22Rv1 (cell line): ENCODE data around the gene ACR.

Source experiments
- H3K27ac ChIP-seq: fragments of 450-650 bp; 2 replicates; pipeline ENCODE4 v1.5.1; 2017
- ZFX ChIP-seq: fragments of 450-650 bp; IDR thresholded peaks from 2 replicates; pipeline ENCODE4 v1.6.1; 2017; ENCODE audit warnings: antibody characterized with exemption, borderline replicate concordance
- TF ChIP-seq, protein P1 (sequence below): fragments of 450-650 bp; IDR thresholded peaks from 2 replicates; pipeline ENCODE4 v1.5.1; 2017; ENCODE audit warnings: mild to moderate bottlenecking

Gene ACR

DNA sequence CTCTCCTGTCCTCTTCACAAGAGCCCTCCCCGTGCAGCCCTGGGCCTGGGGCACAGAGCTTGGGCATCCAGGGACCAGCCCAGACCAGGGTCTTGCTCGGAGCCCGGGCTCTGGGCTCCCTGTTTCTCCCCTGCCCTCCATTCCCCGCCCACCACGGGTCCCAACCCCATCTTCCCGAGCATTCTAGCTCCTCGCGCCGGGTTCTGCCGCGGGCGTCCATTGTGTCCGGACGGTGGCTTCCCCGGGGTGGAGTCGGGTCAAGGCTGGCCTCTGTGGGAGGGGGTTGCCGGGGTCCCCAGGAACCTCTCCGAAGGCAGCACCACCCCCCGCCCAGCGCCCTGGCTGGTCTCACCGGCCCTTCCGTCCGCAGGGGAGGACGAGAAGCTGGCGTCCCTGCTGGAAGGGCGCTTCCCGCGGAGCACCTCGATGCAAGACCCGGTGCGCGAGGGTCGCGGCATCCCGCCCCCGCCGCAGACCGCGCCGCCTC is 18.1 kb upstream of the ACR start:
- TF ChIP-seq, protein P1, sequence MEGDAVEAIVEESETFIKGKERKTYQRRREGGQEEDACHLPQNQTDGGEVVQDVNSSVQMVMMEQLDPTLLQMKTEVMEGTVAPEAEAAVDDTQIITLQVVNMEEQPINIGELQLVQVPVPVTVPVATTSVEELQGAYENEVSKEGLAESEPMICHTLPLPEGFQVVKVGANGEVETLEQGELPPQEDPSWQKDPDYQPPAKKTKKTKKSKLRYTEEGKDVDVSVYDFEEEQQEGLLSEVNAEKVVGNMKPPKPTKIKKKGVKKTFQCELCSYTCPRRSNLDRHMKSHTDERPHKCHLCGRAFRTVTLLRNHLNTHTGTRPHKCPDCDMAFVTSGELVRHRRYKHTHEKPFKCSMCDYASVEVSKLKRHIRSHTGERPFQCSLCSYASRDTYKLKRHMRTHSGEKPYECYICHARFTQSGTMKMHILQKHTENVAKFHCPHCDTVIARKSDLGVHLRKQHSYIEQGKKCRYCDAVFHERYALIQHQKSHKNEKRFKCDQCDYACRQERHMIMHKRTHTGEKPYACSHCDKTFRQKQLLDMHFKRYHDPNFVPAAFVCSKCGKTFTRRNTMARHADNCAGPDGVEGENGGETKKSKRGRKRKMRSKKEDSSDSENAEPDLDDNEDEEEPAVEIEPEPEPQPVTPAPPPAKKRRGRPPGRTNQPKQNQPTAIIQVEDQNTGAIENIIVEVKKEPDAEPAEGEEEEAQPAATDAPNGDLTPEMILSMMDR: no peak
- no peak for TF ChIP-seq ZFX
- no peak overlapping the region for H3K27ac ChIP-seq

DNA sequence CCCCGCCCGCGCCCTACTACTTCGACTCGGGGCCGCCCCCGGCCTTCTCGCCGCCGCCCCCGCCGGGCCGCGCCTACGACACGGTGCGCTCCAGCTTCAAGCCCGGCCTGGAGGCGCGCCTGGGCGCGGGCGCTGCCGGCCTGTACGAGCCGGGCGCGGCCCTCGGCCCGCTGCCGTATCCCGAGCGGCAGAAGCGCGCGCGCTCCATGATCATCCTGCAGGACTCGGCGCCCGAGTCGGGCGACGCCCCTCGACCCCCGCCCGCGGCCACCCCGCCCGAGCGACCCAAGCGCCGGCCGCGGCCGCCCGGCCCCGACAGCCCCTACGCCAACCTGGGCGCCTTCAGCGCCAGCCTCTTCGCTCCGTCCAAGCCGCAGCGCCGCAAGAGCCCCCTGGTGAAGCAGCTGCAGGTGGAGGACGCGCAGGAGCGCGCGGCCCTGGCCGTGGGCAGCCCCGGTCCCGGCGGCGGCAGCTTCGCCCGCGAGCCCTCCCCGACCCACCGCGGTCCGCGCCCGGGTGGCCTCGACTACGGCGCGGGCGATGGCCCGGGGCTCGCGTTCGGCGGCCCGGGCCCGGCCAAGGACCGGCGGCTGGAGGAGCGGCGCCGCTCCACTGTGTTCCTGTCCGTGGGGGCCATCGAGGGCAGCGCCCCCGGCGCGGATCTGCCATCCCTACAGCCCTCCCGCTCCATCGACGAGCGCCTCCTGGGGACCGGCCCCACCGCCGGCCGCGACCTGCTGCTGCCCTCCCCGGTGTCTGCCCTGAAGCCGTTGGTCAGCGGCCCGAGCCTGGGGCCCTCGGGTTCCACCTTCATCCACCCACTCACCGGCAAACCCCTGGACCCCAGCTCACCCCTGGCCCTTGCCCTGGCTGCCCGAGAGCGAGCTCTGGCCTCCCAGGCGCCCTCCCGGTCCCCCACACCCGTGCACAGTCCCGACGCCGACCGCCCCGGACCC is 17.4 kb upstream of the ACR start:
- TF ChIP-seq, protein P1: no peak
- TF ChIP-seq ZFX: no peak
- no peak overlapping the region for H3K27ac ChIP-seq

- no peak overlapping the region for H3K27ac ChIP-seq
- TF ChIP-seq, protein P1: no peak
- no peak for TF ChIP-seq ZFX
These were observed 16.7 kb upstream of the ACR start for GRCh38 chr22:50721257-50721844.

GRCh38 chr22:50722048-50722701 is 15.8 kb upstream of the ACR start:
- TF ChIP-seq ZFX: no peak
- no peak overlapping the region for H3K27ac ChIP-seq

GRCh38 chr22:50722716-50723428 is 15.1 kb upstream of the ACR start:
- no peak overlapping the region for H3K27ac ChIP-seq
- TF ChIP-seq ZFX: no peak
- TF ChIP-seq, protein P1: no peak

GRCh38 chr22:50723991-50724390 is 14.0 kb upstream of the ACR start:
- TF ChIP-seq, protein P1: no peak
- no peak for TF ChIP-seq ZFX
- H3K27ac ChIP-seq: no peak overlapping the region

DNA sequence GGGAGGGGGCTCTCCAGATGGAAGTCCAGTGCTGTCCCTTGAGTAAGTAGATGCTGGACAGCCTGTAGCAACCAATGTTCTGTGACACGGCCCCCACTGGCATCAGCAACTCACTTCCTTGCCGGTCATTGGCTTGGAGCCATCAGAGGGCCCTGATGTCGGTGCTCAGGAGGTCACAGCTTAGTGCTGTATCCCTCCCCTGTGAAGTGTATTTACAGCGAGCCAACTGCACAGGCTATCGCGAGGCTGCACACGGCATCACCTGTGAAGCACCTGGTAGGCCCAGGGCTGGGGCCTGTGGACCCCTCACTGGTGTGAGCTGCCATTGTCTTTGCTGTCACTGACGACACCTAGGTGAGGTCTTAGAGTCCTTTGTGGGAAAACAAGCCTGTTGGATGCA is 13.4 kb upstream of the ACR start:
- TF ChIP-seq, protein P1: no peak
- TF ChIP-seq ZFX: no peak
- no peak overlapping the region for H3K27ac ChIP-seq
